HCEC 1CT (cell line): ENCODE results near the gene HDLBP.

Source experiments
- DNase-seq: peaks from one replicate; pipeline ENCODE4 v3.0.0-alpha.2; 2017

Gene HDLBP

GRCh38 chr2:241315093-241315878, at the start of gene HDLBP:
HDLBP (minus strand) TSS chr2:241315672; CDS start chr2:241266869, 48,803 bp downstream.
- DNase-seq = peak; percentile 97

- DNase-seq = no peak
Observed at GRCh38 chr2:241364781-241365180, 49.3 kb upstream of the HDLBP start.

- no peak for DNase-seq
Observed at GRCh38 chr2:241363426-241363825, 48.0 kb upstream of the HDLBP start.

- no peak for DNase-seq
Observed at GRCh38 chr2:241359481-241360045, 44.1 kb upstream of the HDLBP start.

- no peak for DNase-seq
Observed at GRCh38 chr2:241358470-241358869, 43.0 kb upstream of the HDLBP start.

GRCh38 chr2:241357531-241357930, 42.1 kb upstream of the HDLBP start:
- DNase-seq = no peak

- no peak for DNase-seq
Observed at GRCh38 chr2:241356871-241357260, 41.4 kb upstream of the HDLBP start.

GRCh38 chr2:241355983-241356870, 40.8 kb upstream of the HDLBP start, which contains the start of gene FARP2:
FARP2 (plus strand) TSS chr2:241356285; CDS start chr2:241373108, 16,823 bp downstream.
- DNase-seq = peak; percentile 97

- peak; percentile 58 for DNase-seq
Observed at GRCh38 chr2:241354668-241355658, 39.5 kb upstream of the HDLBP start.

GRCh38 chr2:241352227-241352626, 36.8 kb upstream of the HDLBP start:
- no peak for DNase-seq

- DNase-seq = no peak
Observed at GRCh38 chr2:241351640-241352031, 36.2 kb upstream of the HDLBP start.

GRCh38 chr2:241350878-241351639, 35.6 kb upstream of the HDLBP start:
- DNase-seq = no peak

GRCh38 chr2:241350530-241350877, 35.0 kb upstream of the HDLBP start:
- no peak for DNase-seq

GRCh38 chr2:241349941-241350340, 34.5 kb upstream of the HDLBP start:
- no peak for DNase-seq

GRCh38 chr2:241344925-241345651, 29.6 kb upstream of the HDLBP start:
- DNase-seq = peak; percentile 82

GRCh38 chr2:241340631-241341163, 25.2 kb upstream of the HDLBP start:
- no peak for DNase-seq

- DNase-seq = peak; percentile 69
Observed at GRCh38 chr2:241339839-241340630, 24.6 kb upstream of the HDLBP start.

- DNase-seq = no peak
Observed at GRCh38 chr2:241334813-241335212, 19.3 kb upstream of the HDLBP start.

- DNase-seq = no peak
Observed at GRCh38 chr2:241330616-241330981, 15.1 kb upstream of the HDLBP start.
